GM19239 (cell line): ENCODE measurements around the gene IER5L.
A peak's percentile ranks its signal among the peaks of the same experiment; 100 is the strongest.

Experiments used
- DNase-seq: peaks from one replicate; pipeline ENCODE4 v3.0.0; 2011; ENCODE audit warnings: low spot score; ENCODE audit not compliant: insufficient read length
- FAIRE-seq: peaks from 2 replicates; lab custom pipeline; 2011; peaks lifted over from hg19 to GRCh38; lab: Jason Lieb, UNC

The IER5L gene

GRCh38 chr9:129182625-129183494 lies 4.8 kb upstream of the IER5L start:
- FAIRE-seq, result no peak
- DNase-seq, result no peak

DNA sequence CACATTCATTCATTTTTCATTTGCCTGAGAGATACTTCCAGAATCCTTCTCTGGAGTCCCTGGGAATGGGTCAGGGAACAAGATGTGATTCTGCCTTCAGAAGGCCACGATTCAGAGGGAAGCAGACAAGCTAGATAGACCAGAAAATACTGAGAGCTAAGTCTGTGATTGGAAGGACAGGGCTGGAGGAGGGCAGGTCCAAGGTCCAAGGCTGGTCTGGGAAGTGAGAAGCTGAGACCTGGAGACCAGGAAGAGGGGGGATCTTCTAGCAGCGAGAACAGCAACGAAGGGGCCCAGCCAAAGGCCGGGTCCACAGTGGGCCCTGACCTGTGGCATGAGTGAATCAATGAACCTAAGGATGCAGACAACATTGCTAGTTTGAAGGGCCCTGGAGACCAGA lies 4.1 kb upstream of the IER5L start:
- FAIRE-seq, result no peak
- DNase-seq, result no peak

GRCh38 chr9:129181246-129181645 lies 3.2 kb upstream of the IER5L start:
- no peak for FAIRE-seq
- DNase-seq, result no peak

DNA sequence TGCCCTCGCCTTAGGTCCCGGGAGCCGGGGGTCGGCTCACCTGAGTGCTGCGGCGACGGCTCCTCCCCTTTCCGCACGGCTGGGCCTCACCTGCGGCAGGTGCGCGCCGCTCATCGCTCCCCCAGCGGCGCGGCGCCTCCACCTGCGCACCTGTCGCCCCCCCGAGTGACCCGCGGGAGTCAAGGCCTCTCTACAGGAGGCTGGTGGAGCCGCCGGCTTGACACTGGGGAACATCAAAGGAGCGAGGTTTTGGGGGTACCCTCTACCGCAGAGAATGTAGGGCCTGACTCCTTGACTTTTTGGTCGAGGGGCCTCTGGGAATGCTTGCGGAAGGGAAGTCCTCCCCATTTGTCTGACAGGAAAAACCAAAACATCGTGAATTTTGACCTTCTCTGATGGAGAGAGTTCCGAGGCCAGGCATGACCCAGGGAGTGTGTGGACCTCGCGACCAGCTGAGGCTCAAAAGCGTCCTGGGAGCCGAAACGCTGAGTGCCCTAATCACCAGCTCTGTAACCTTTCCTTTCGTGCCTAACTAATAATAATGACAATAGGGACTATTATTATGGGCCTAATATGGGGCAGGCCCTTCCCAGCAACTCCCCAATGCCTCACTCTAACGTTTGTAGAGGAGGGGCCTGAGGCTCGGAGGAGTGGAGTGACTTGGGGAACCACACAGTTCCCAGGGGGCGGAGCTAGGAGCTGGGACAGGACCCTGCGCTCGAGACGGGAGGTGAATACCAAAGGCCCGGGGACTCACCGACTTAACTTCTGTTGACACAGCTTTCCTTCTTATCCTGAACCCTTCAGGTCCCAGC lies 714 bp upstream of the IER5L start:
- DNase-seq (no peak), FAIRE-seq (no peak)

DNA sequence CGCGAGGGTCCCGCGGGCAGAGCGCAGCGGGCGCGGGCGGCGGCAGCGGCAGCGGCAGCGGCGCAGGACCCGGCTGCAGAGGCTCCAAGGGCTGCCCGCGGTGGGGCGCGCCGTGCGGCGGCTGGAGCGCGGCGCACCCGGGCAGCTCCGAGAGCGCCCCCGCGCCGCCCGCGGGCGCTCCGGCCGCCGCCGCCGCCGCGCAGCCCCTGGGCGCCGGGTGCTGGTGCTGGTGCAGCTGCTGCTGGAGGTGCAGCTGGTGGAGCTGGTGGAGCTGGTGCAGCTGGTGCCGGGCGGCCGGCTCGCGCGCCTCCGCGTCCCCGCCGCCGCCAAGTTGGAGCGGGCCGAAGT lies 644 bp downstream of the IER5L start:
- DNase-seq (peak; percentile 66), FAIRE-seq (no peak)

DNA sequence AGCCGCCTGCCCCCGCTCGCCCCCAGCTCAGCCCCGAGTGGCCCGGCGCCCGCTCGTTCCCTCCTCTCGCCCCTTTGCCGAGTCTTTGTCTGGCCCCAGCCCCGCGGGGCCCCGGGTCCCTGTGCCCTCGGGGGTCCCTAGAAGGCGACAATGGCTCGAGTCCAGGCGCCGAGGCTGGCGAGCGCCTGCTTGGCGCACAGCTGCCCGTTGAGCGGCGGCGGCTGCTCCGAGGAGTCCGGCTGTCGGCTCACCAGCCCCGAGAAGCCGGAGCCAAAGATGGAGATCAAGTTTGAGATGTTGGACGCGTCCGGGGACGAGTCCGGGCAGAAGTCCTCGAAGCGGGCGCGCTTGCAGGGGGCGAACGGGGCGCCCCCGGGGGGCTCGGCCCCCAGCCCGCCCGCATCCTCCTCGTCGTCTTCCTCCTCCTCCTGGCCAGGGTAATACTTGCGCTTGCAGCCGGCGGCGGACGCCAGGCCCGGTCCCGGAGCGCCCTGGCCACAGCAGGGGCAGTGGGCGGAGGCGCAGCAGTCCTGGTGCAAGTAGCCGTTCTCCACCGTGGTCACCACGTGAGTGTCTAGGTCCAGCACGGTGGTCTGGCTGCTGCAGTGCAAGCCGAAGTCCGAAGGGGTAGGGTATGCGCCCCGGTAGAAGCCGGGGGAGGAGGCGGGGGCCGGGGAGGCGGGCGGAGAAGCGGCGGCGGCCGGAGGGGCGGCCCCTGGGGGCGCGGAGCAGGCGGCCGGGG lies 1.2 kb downstream of the IER5L start:
- no peak for FAIRE-seq
- no peak for DNase-seq

DNA sequence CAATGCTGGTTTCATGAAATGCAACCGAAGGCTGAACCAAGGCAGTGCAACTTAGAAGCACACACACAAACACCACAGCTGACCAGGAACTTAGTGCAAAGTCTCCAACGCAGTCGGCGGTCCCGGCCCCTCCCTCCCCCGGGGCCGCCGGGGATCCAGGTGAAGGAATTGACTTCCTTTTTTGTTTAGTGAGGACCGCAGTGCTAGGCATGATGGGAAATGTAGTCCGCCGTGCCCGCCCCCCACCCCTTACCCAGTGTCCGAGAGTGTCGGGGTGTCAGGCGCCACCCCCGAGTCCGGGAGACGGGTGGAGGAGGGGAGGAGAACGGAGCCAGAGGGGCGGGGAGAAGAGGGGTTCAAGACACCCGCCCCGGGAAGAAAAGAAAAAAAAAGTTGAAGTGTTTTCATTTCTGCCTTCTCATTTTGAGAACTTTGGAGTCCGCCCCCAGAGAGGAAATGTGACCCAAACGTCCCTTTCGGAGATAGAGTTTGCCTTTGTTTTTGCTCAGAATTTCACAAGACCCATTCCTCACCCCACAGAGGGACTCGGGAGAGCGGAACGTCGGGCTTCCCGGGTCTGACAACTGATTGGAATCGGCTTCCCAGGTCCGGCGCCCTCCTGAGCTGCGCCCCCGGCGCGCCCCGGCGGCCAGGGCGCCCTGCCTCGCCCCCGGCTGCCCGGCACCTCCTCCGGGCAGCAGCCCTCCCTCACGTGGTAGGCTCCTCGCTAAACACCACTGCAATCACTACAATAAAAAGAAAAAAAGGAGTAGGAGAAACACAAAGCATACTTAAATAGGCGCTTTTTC lies 2.0 kb downstream of the IER5L start:
- DNase-seq (peak; percentile 77), FAIRE-seq (peak; percentile 94)

DNA sequence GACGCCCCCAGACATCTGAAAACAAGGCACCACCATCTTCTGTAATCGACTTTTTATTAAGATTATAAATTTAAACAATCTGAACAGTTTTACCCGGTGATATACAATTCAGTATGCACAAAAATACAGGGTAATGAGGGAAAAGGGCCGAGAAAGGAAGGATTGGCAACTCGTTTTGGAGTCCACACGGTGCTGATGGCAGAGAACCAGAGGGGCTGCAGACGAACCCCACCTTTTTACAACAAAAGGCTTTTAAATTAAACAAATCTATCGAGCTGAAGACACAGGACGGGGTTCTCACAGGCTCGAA lies 2.6 kb downstream of the IER5L start:
- no peak for DNase-seq
- no peak for FAIRE-seq

- DNase-seq, result no peak
These were observed 3.1 kb downstream of the IER5L start for GRCh38 chr9:129174724-129175514.

DNA sequence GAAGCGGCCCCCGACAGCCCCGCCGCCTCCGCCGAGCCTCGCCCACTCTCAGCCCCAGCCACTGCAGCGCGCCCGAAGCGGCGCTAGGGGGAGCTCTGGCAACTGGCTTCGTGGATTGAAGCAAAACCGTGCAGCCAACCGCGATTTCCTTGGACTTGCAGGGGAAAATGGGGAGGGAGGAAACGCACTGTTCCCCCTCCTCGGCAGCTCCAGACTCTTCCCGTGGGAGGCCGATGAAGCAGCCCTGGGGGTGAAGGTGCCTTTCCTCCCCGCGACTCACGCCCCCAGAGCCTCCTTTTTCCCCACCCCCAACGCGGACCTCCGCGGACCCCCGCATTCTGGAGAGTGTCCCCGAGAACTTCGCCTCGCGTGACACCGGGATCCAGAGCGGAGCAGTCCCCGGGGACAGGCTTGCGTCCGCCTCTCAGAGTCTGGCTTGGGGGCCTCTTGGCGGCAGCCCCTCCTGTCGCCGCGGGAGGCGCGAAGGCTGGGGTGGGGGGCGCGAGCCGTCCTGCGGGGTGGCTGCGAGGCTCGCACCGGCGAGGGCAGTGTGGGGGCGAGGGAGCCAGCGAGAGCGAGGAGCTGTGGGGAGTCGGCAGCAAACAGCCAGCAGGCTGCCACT lies 3.8 kb downstream of the IER5L start:
- peak; percentile 89 for DNase-seq
- FAIRE-seq, result peak; percentile 35

More at GRCh38 chr9:129174724-129175514, 3.1 kb downstream of the IER5L start:
- no peak for FAIRE-seq

DNA sequence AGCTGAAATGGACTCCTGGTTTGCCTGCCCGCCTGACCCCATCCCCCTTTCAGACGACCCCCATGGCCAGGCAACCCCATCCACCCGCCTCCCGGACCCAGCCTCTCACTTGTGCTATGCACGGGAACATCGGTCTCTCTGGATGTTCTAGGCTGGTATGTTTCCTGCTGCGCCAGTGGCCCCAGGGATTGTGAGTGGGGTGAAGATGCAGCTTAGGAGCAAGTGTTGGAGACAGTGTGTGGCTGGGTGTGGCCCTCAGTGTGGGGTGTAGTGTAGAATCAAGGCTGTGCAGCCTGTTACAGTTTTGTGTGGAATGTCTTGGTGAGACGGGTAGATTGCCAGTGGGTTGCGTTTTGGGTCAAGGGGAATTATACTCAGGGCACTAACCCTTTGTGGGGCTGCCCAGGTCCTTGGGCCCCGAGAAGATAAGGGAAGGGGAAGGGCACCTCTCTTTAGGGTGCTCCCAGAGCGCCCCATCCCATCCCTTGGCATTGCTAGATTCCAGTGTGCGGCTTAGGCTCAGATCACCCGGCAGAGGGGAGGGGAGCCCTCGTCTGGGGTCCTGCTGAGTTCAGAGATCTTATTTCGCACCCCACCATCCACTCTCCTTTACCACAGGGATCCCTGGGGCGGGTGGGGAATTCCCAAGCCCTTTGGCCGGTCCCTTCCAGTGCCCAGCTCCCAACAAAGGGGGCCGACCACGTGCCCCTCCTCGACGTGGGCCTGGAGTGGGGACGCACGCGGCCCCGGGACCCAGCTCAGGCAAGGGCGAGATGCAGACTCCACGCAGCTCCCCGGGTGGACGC lies 4.6 kb downstream of the IER5L start:
- FAIRE-seq, result no peak

GRCh38 chr9:129172816-129173215 lies 5.2 kb downstream of the IER5L start:
- FAIRE-seq, result no peak
- DNase-seq, result no peak

More for the DNA sequence above, 4.6 kb downstream of the IER5L start:
- DNase-seq, result no peak

GRCh38 chr9:129171993-129172751 lies 5.9 kb downstream of the IER5L start:
- no peak for FAIRE-seq
- no peak for DNase-seq

DNA sequence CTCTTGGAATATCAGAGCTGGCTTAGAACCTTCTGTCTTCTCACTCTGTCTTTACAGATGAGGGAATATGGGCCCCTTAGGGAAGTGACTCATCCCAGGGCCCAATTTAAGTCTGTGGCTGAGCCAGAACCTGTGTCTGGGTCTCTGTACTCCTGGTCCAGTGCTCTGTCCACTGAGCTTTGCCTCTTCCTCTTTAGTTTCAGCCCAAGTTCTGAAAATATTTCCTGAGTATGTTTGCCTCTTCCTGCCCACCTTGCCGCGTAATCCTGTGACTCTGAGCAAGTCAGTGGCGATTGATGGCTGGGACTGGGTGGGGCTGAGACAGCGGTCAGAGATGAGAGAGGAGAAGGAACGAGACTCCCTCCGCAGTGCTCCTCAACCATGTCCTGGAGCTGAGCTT lies 7.8 kb downstream of the IER5L start:
- FAIRE-seq (no peak), DNase-seq (no peak)

GRCh38 chr9:129166623-129167557 lies 11.2 kb downstream of the IER5L start:
- DNase-seq (no peak), FAIRE-seq (no peak)

DNA sequence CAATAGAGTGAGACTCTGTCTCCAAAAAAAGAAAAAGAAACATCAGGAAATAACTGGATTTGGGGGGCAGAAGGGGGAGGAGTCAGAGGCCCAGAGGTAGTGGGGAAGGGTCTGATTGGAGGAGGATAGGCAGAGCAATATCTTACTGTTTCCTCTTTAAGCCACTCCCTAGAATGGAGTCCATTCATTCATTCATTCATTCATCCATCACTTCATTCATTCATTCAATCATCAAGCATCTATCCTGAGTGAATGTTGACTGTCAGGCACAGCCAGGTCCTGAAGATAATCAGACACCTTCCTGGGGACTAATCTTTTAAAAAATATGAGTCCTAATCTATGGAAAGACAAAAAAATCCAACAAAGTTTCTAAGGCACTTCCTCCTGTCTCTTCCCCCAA lies 12.9 kb downstream of the IER5L start:
- FAIRE-seq, result no peak
- DNase-seq, result no peak
